Endothelial cell of umbilical vein (primary cell): ENCODE results near the gene AMELX. TPM values are rescaled to one million over a fixed set of nuclear protein-coding genes. Genes with fewer than 3 reads are reported as not detected.

Source experiments
- BruUV-seq: library from RNA; stranded (reverse); fragments of 400-500 nt; replicated peaks from 2 replicates; lab custom pipeline; 2021; lab: Mats Ljungman, UMichigan
- CTCF ChIA-PET: fragments of 300-600, 350-600 bp; sonication (Branson Sonifier 250); formaldehyde crosslinking; loops from one replicate; lab custom pipeline; 2021; ENCODE audit warnings: antibody characterized with exemption, inconsistent platforms; lab: Charles Lee
- POLR2A ChIA-PET: fragments of 300-600, 350-600 bp; sonication (Branson Sonifier 250); formaldehyde crosslinking; loops from one replicate; lab custom pipeline; 2021; ENCODE audit warnings: antibody characterized with exemption, inconsistent platforms; lab: Charles Lee
- DNase-seq: peaks from one replicate; pipeline ENCODE4 v3.0.0-alpha.2; 2011; ENCODE audit warnings: low read depth, low spot score
- FAIRE-seq: peaks from 2 replicates; lab custom pipeline; 2011; peaks lifted over from hg19 to GRCh38; lab: Jason Lieb, UNC
- H2AFZ ChIP-seq: 2 replicates; pipeline ENCODE4 v1.6.0; 2012; ENCODE audit warnings: low read depth, low read length, control low read depth, inconsistent platforms
- H3K27ac ChIP-seq: 2 replicates; pipeline ENCODE4 v1.5.1; 2011; ENCODE audit warnings: low read depth, mild to moderate bottlenecking, control low read depth, low read length, moderate library complexity; ENCODE audit not compliant: insufficient read depth
- H3K27me3 ChIP-seq, 2 experiments: 2 replicates each; pipeline versions ENCODE4 v1.6.0 to v1.6.1; 2011; ENCODE audit warnings: low read length in 2 of 2, mixed read lengths in 1 of 2; ENCODE audit not compliant: control insufficient read depth in 2 of 2, insufficient read depth in 2 of 2
- H3K36me3 ChIP-seq, 2 experiments: 2 replicates in 1 of 2; 3 replicates in 1 of 2; pipeline ENCODE4 v1.5.1; 2011; ENCODE audit warnings: low read length in 2 of 2, mild to moderate bottlenecking in 1 of 2, moderate library complexity in 1 of 2; ENCODE audit not compliant: control insufficient read depth in 2 of 2, insufficient read depth in 2 of 2; ENCODE audit errors: extremely low read depth in 1 of 2
- H3K4me1 ChIP-seq: 3 replicates; pipeline ENCODE4 v1.5.1; 2011; ENCODE audit warnings: mild to moderate bottlenecking, low read length; ENCODE audit not compliant: control insufficient read depth, insufficient read depth; ENCODE audit errors: extremely low read depth
- H3K4me2 ChIP-seq: 2 replicates; pipeline ENCODE4 v1.6.1; 2011; ENCODE audit warnings: low read length, control low read depth, mixed read lengths; ENCODE audit not compliant: insufficient read depth
- H3K4me3 ChIP-seq, 3 experiments: fragments of 200-600 bp in 1 of 3; sonication (generic), shearing (Covaris generic) in 1 of 3; replicated peaks in 1 of 3; 2 replicates each; pipeline ENCODE4 v1.5.1; 2011 to 2016; ENCODE audit warnings: control low read depth in 3 of 3, low read length in 3 of 3, mild to moderate bottlenecking in 2 of 3, inconsistent platforms in 1 of 3, low read depth in 1 of 3, moderate library complexity in 1 of 3; ENCODE audit not compliant: insufficient read depth in 1 of 3
- H3K79me2 ChIP-seq: 2 replicates; pipeline ENCODE4 v1.6.0; 2012; ENCODE audit warnings: low read length, inconsistent platforms; ENCODE audit not compliant: control insufficient read depth, insufficient read depth
- H3K9ac ChIP-seq: replicated peaks from 2 replicates; pipeline ENCODE3; 2011; ENCODE audit warnings: low read length, control low read depth; ENCODE audit not compliant: insufficient read depth; ENCODE audit errors: extremely low read depth
- H3K9me1 ChIP-seq: replicated peaks from 3 replicates; pipeline ENCODE4 v1.6.0; 2011; ENCODE audit warnings: mild to moderate bottlenecking, low read length; ENCODE audit not compliant: control insufficient read depth, insufficient read depth; ENCODE audit errors: extremely low read depth
- H3K9me3 ChIP-seq: replicated peaks from 2 replicates; pipeline ENCODE4 v1.5.1; 2012; ENCODE audit warnings: low read length, inconsistent platforms; ENCODE audit not compliant: control insufficient read depth, insufficient read depth
- H4K20me1 ChIP-seq: replicated peaks from 2 replicates; pipeline ENCODE3; 2011; ENCODE audit warnings: mild to moderate bottlenecking, low read length; ENCODE audit not compliant: control insufficient read depth, insufficient read depth; ENCODE audit errors: extremely low read depth
- EZH2 ChIP-seq: IDR thresholded peaks from 2 replicates; pipeline ENCODE4 v1.6.1; 2012; ENCODE audit warnings: borderline replicate concordance, low read depth, mild to moderate bottlenecking, moderate library complexity, low read length, inconsistent platforms; ENCODE audit not compliant: severe bottlenecking
- FOS ChIP-seq: IDR thresholded peaks from 2 replicates; pipeline ENCODE4 v1.6.1; 2011; ENCODE audit warnings: mild to moderate bottlenecking, low read length, moderate library complexity, borderline replicate concordance; ENCODE audit not compliant: insufficient read depth
- GATA2 ChIP-seq: IDR thresholded peaks from 2 replicates; pipeline ENCODE4 v1.7.0; 2011; ENCODE audit warnings: low read depth, mild to moderate bottlenecking, moderate library complexity, mixed read lengths, low read length; ENCODE audit not compliant: insufficient read length, insufficient read depth
- JUN ChIP-seq: IDR thresholded peaks from 2 replicates; pipeline ENCODE4 v1.6.1; 2011; ENCODE audit warnings: borderline replicate concordance, low read depth; ENCODE audit not compliant: insufficient read length, insufficient read depth
- MYC ChIP-seq: IDR thresholded peaks from one replicate; pipeline ENCODE4 v1.6.1; 2011; ENCODE audit warnings: mild to moderate bottlenecking, low read depth, low read length
- POLR2A ChIP-seq: IDR thresholded peaks from 2 replicates; pipeline ENCODE4 v1.6.1; 2012; ENCODE audit warnings: low read depth, mild to moderate bottlenecking, control low read depth, low read length
- POLR2AphosphoS5 ChIP-seq: IDR thresholded peaks from 2 replicates; pipeline ENCODE4 v1.6.1; 2012; ENCODE audit warnings: low read depth, mild to moderate bottlenecking, control low read depth, low read length, moderate library complexity; ENCODE audit not compliant: insufficient read depth
- dilution Hi-C: fragments of 300-500 bp; cut with MboI; formaldehyde crosslinking; loops from one replicate; pipeline ENCODE4 v1.15.0; 2019; ENCODE audit warnings: low sequenced_read_pairs; ENCODE audit not compliant: extremely low pct_ligation_motif_present
- intact Hi-C: fragments of 100-400 bp; cut with micrococcal nuclease; formaldehyde crosslinking; loops from one replicate; pipeline ENCODE4 v1.10.0; 2022
- polyA plus RNA-seq, 4 experiments: library from polyadenylated mRNA; depleted of rRNA in 3 of 4; stranded (reverse) in 3 of 4; unstranded in 1 of 4; fragments of >200 nt; gene quantifications; 2 replicates each; pipeline versions ENCODE4 v1.2.1 to v1.2.3, GENCODE V29; 2011 to 2012; ENCODE audit warnings: missing spikeins in 1 of 4
- total RNA-seq: library from RNA; stranded (reverse); gene quantifications from 2 replicates; pipeline ENCODE4 v1.2.3, GENCODE V29; 2021
- TF ChIP-seq, protein P1 (sequence below): IDR thresholded peaks from 2 replicates; pipeline ENCODE4 v1.6.1; 2011; ENCODE audit not compliant: insufficient read depth, insufficient read length
- TF ChIP-seq, protein P2 (sequence below), 2 donors: IDR thresholded peaks; 1 replicate in 1 of 2; 2 replicates in 1 of 2; pipeline ENCODE4 v1.5.1; 2011; ENCODE audit warnings: low read length in 2 of 2, mild to moderate bottlenecking in 2 of 2, moderate library complexity in 2 of 2, control low read depth in 1 of 2, inconsistent platforms in 1 of 2, low read depth in 1 of 2; ENCODE audit not compliant: insufficient read depth in 1 of 2; ENCODE audit errors: extremely low read depth in 1 of 2

Gene AMELX
- total and polyA plus RNA-seq, 2 donors (not counting 3 experiments of a cell fraction or from before 2014, with no cell fraction given): not detected

DNA sequence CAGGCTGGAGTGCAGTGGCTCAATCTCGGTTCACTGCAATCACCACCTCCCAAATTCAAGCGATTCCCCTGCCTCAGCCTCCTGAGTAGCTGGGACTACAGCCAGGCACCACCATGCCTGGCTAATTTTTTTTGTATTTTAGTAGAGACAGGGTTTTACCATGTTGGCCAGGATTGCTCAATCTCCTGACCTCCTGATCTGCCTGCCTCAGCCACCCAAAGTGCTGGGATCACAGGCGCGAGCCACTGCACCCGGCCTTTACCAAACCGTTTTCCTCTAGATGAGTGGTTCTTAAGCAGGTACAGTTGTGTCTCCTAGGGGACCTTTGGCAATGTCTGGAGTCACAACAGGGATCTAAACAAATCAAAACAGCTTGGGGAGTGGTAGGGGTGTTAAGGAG lies 11.6 kb downstream of the AMELX start:
- FAIRE-seq (no peak), DNase-seq (no peak)
- Histone ChIP-seq H3K36me3 (no peaks in the 10 kb centered on the region), H3K9me3 (no peaks in the 10 kb centered on the region), H4K20me1 (no peaks in the 10 kb centered on the region), H3K9me1 (no peaks in the 10 kb centered on the region), H3K4me3 (no peak overlapping the region), H3K4me1 (no peaks in the 10 kb centered on the region), H3K79me2 (no peaks in the 10 kb centered on the region), H3K27me3 (no peaks in the 10 kb centered on the region), H3K4me2 (no peak overlapping the region), H2AFZ (no peak overlapping the region), H3K27ac (no peak overlapping the region), H3K9ac (no peak overlapping the region)
- no peak for TF ChIP-seq JUN
- no peak for TF ChIP-seq MYC
- no peak for TF ChIP-seq EZH2
- TF ChIP-seq, protein P1, sequence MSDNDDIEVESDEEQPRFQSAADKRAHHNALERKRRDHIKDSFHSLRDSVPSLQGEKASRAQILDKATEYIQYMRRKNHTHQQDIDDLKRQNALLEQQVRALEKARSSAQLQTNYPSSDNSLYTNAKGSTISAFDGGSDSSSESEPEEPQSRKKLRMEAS: no peak
- TF ChIP-seq FOS: no peak
- TF ChIP-seq, protein P2, sequence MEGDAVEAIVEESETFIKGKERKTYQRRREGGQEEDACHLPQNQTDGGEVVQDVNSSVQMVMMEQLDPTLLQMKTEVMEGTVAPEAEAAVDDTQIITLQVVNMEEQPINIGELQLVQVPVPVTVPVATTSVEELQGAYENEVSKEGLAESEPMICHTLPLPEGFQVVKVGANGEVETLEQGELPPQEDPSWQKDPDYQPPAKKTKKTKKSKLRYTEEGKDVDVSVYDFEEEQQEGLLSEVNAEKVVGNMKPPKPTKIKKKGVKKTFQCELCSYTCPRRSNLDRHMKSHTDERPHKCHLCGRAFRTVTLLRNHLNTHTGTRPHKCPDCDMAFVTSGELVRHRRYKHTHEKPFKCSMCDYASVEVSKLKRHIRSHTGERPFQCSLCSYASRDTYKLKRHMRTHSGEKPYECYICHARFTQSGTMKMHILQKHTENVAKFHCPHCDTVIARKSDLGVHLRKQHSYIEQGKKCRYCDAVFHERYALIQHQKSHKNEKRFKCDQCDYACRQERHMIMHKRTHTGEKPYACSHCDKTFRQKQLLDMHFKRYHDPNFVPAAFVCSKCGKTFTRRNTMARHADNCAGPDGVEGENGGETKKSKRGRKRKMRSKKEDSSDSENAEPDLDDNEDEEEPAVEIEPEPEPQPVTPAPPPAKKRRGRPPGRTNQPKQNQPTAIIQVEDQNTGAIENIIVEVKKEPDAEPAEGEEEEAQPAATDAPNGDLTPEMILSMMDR (IDR thresholded peaks at IDR 0.05; ENCODE audit: extremely low read depth in 1 of 2, insufficient read depth in 1 of 2, low read depth in 1 of 2, low read length in 2 of 2): no peak
- TF ChIP-seq POLR2A: no peak
- no peak for TF ChIP-seq POLR2AphosphoS5
- no peak for TF ChIP-seq GATA2
- BruUV-seq: no TSS peak
- dilution Hi-C loops: no loop called here
- ChIA-PET POLR2A (no interaction called here), CTCF (no interaction called here)
- intact Hi-C loops: no loop called here
